ENCODE data around the gene SLC22A1. TPM values are rescaled to one million over a fixed set of nuclear protein-coding genes. Genes with fewer than 3 reads are reported as not detected.

SLC22A1 gene
- total and polyA plus RNA-seq, 2 donors (not counting 3 experiments of a cell fraction or from before 2014, with no cell fraction given), result 0.04 TPM; not detected in 1

- CTCF ChIA-PET, result no interaction called here
- H3K9me3 ChIP-seq (replicated peaks; ENCODE audit: control insufficient read depth, insufficient read depth, low read length), result no peaks in the 10 kb centered on the region
- no peaks in the 10 kb centered on the region for H3K36me3 ChIP-seq (ENCODE audit: control insufficient read depth in 2 of 2, extremely low read depth in 1 of 2, insufficient read depth in 2 of 2, low read length in 2 of 2)
- no peaks in the 10 kb centered on the region for H4K20me1 ChIP-seq (replicated peaks; ENCODE audit: control insufficient read depth, extremely low read depth, insufficient read depth, low read length)
- POLR2A ChIA-PET, result no interaction called here
- FAIRE-seq (no peak), DNase-seq (ENCODE audit: low read depth, low spot score) (no peak)
- H3K9ac ChIP-seq (replicated peaks; ENCODE audit: extremely low read depth, insufficient read depth, low read length), result no peak overlapping the region
- no peaks in the 10 kb centered on the region for H3K4me1 ChIP-seq (ENCODE audit: control insufficient read depth, extremely low read depth, insufficient read depth, low read length)
- H3K9me1 ChIP-seq (replicated peaks; ENCODE audit: control insufficient read depth, extremely low read depth, insufficient read depth, low read length), result no peaks in the 10 kb centered on the region
- no TSS peak for BruUV-seq (replicated peaks)
- H2AFZ ChIP-seq (ENCODE audit: low read depth, low read length), result no peak overlapping the region
- H3K27me3 ChIP-seq (ENCODE audit: control insufficient read depth in 2 of 2, insufficient read depth in 2 of 2, low read length in 2 of 2), result no peaks in the 10 kb centered on the region
- H3K4me3 ChIP-seq (replicated peaks in 1 of 3; ENCODE audit: insufficient read depth in 1 of 3, low read depth in 1 of 3, low read length in 3 of 3), result no peak overlapping the region
- intact Hi-C loops (cut with micrococcal nuclease), result no loop called here
- no peaks in the 10 kb centered on the region for H3K79me2 ChIP-seq (ENCODE audit: control insufficient read depth, insufficient read depth, low read length)
- dilution Hi-C loops (cut with MboI; ENCODE audit: extremely low pct_ligation_motif_present, low sequenced_read_pairs), result no loop called here
- H3K27ac ChIP-seq (ENCODE audit: insufficient read depth, low read depth, low read length), result no peak overlapping the region
- TF ChIP-seq JUN (IDR thresholded peaks at IDR 0.05; ENCODE audit: borderline replicate concordance, insufficient read depth, insufficient read length, low read depth) (no peak), EZH2 (IDR thresholded peaks at IDR 0.05; ENCODE audit: borderline replicate concordance, low read depth, low read length, severe bottlenecking) (no peak), POLR2AphosphoS5 (IDR thresholded peaks at IDR 0.05; ENCODE audit: insufficient read depth, low read depth, low read length) (no peak), GATA2 (IDR thresholded peaks at IDR 0.05; ENCODE audit: insufficient read depth, insufficient read length, low read depth, low read length) (no peak), FOS (IDR thresholded peaks at IDR 0.05; ENCODE audit: borderline replicate concordance, insufficient read depth, low read length) (no peak), POLR2A (IDR thresholded peaks at IDR 0.05; ENCODE audit: low read depth, low read length) (no peak), MYC (IDR thresholded peaks at IDR 0.05; ENCODE audit: low read depth, low read length) (no peak)
- TF ChIP-seq, protein P1, sequence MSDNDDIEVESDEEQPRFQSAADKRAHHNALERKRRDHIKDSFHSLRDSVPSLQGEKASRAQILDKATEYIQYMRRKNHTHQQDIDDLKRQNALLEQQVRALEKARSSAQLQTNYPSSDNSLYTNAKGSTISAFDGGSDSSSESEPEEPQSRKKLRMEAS (IDR thresholded peaks at IDR 0.05; ENCODE audit: insufficient read depth, insufficient read length), result no peak
- TF ChIP-seq, protein P2, sequence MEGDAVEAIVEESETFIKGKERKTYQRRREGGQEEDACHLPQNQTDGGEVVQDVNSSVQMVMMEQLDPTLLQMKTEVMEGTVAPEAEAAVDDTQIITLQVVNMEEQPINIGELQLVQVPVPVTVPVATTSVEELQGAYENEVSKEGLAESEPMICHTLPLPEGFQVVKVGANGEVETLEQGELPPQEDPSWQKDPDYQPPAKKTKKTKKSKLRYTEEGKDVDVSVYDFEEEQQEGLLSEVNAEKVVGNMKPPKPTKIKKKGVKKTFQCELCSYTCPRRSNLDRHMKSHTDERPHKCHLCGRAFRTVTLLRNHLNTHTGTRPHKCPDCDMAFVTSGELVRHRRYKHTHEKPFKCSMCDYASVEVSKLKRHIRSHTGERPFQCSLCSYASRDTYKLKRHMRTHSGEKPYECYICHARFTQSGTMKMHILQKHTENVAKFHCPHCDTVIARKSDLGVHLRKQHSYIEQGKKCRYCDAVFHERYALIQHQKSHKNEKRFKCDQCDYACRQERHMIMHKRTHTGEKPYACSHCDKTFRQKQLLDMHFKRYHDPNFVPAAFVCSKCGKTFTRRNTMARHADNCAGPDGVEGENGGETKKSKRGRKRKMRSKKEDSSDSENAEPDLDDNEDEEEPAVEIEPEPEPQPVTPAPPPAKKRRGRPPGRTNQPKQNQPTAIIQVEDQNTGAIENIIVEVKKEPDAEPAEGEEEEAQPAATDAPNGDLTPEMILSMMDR (IDR thresholded peaks at IDR 0.05; ENCODE audit: extremely low read depth in 1 of 2, insufficient read depth in 1 of 2, low read depth in 1 of 2, low read length in 2 of 2), result no peak
- no peak overlapping the region for H3K4me2 ChIP-seq (ENCODE audit: insufficient read depth, low read length)
Measured at GRCh38 chr6:160132297-160132637, 10.7 kb downstream of the SLC22A1 start.

Measured in endothelial cell of umbilical vein (primary cell).